ENCODE measurements around the gene ISOC2. TPM values are rescaled to one million over a fixed set of nuclear protein-coding genes. Genes with fewer than 3 reads are reported as not detected.
"Not testable (repeated sequence)": the region's sequence is repeated elsewhere in the genome, so short reads cannot be mapped to it uniquely, and the experiment has no call there.

The ISOC2 gene
- total and polyA plus RNA-seq, 4 donors = 49.1 to 181 (median 118) TPM

GRCh38 chr19:55407800-55408532 is 53.5 kb downstream of the ISOC2 start (continued):
- peak; percentile 5 for TF ChIP-seq REST (IDR thresholded peaks at IDR 0.05)
- TF ChIP-seq YY1 (IDR thresholded peaks at IDR 0.05) = peak; percentile 97
- peak in 1 of 2 donors; percentile 4 for TF ChIP-seq HNF4A (conservative IDR thresholded peaks at IDR 0.05)

DNA sequence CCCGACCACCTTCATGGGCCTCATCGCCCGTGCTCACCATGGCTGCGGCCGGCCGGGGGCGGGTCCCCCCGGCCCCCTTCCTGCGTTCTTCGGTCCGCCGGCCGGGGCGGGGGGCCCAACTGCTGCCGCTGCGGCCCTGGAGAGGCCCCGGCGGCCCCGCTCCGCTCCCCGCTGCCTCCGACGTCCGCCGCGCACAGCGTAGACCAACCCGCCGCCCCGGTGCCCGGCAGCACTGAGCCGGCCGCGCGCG is 54.0 kb downstream of the ISOC2 start, which contains the start of gene UBE2S:
TSS of gene UBE2S (minus strand) at position 239 of the 250 bp plus-strand sequence. CDS start at position 40, 199 bp downstream.
- H3K36me3 ChIP-seq (ENCODE audit: control insufficient read depth in 4 of 4, insufficient read depth in 3 of 4, low read depth in 1 of 4, low read length in 3 of 4); H3K27me3 ChIP-seq (ENCODE audit: control insufficient read depth in 4 of 4, insufficient read depth in 4 of 4, low read length in 3 of 4); H3K4me1 ChIP-seq (ENCODE audit: control insufficient read depth in 4 of 4, insufficient read depth in 4 of 4, low read length in 3 of 4); H3K9me3 ChIP-seq (ENCODE audit: control insufficient read depth in 4 of 4, low read length in 3 of 4); DNase-seq (ENCODE audit: low spot score): not testable (repeated sequence)
- peak within 1 kb of the TSS; percentile 67 to 78 (median 73) for H3K4me3 ChIP-seq (ENCODE audit: low read depth in 1 of 3, low read length in 3 of 3)
- 1% methylated on average over 36 of the region's 36 CpGs for WGBS
- peak within 1 kb of the TSS; percentile 91 to 96 for H3K27ac ChIP-seq (ENCODE audit: low read depth in 1 of 2, low read length in 2 of 2)
- peak within 1 kb of the TSS; percentile 43 to 68 for H3K9ac ChIP-seq (ENCODE audit: low read depth in 1 of 2, low read length in 2 of 2)
- TF ChIP-seq TAF1 (conservative IDR thresholded peaks at IDR 0.05) = peak; percentile 85
- peak; percentile 70 for TF ChIP-seq REST (IDR thresholded peaks at IDR 0.05)

GRCh38 chr19:55406826-55407549 is 54.5 kb downstream of the ISOC2 start:
- H3K27ac ChIP-seq (ENCODE audit: low read depth in 1 of 2, low read length in 2 of 2) = peak overlapping the region; percentile 91 to 96
- H3K9me3 ChIP-seq (ENCODE audit: control insufficient read depth in 4 of 4, low read length in 3 of 4) = no peaks in the 10 kb centered on the region
- DNase-seq (ENCODE audit: low spot score) = peak; percentile 58
- peak overlapping the region; percentile 43 to 68 for H3K9ac ChIP-seq (ENCODE audit: low read depth in 1 of 2, low read length in 2 of 2)
- H3K4me3 ChIP-seq (ENCODE audit: low read depth in 1 of 3, low read length in 3 of 3) = peak overlapping the region; percentile 67 to 78 (median 73)
- peaks cover 0 to 13% (median 5%) of the 10 kb centered on the region in 4 donors for H3K36me3 ChIP-seq (ENCODE audit: control insufficient read depth in 4 of 4, insufficient read depth in 3 of 4, low read depth in 1 of 4, low read length in 3 of 4)
- H3K27me3 ChIP-seq (ENCODE audit: control insufficient read depth in 4 of 4, insufficient read depth in 4 of 4, low read length in 3 of 4) = no peaks in the 10 kb centered on the region
- H3K4me1 ChIP-seq (ENCODE audit: control insufficient read depth in 4 of 4, insufficient read depth in 4 of 4, low read length in 3 of 4) = peaks cover 0 to 4% (median 2%) of the 10 kb centered on the region in 4 donors
- no peak for TF ChIP-seq SP1 (IDR thresholded peaks at IDR 0.05)
- TF ChIP-seq YY1 (IDR thresholded peaks at IDR 0.05) = no peak
- TF ChIP-seq CTCF (IDR thresholded peaks at IDR 0.05; ENCODE audit: low read depth, low read length, missing input control) = no peak
- TF ChIP-seq EGR1 (IDR thresholded peaks at IDR 0.05; ENCODE audit: low read depth in 2 of 2) = no peak
- TF ChIP-seq, protein P1, sequence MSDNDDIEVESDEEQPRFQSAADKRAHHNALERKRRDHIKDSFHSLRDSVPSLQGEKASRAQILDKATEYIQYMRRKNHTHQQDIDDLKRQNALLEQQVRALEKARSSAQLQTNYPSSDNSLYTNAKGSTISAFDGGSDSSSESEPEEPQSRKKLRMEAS (IDR thresholded peaks at IDR 0.05) = no peak
- no peak for TF ChIP-seq FOXA1 (IDR thresholded peaks at IDR 0.05)
- TF ChIP-seq JUND (IDR thresholded peaks at IDR 0.05) = no peak
- no peak for TF ChIP-seq HNF4G (IDR thresholded peaks at IDR 0.05)
- TF ChIP-seq FOXA2 (IDR thresholded peaks at IDR 0.05) = no peak
- TF ChIP-seq, protein P2, sequence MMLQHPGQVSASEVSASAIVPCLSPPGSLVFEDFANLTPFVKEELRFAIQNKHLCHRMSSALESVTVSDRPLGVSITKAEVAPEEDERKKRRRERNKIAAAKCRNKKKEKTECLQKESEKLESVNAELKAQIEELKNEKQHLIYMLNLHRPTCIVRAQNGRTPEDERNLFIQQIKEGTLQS (IDR thresholded peaks at IDR 0.05) = no peak
- TF ChIP-seq TAF1 (conservative IDR thresholded peaks at IDR 0.05) = no peak
- no peak for TF ChIP-seq GABPA (IDR thresholded peaks at IDR 0.05 in 1 of 2, conservative IDR thresholded peaks at IDR 0.05 in 1 of 2)
- no peak for TF ChIP-seq NR2F2 (IDR thresholded peaks at IDR 0.05)
- no peak for TF ChIP-seq RAD21 (IDR thresholded peaks at IDR 0.05)
- no peak for TF ChIP-seq HNF4A (conservative IDR thresholded peaks at IDR 0.05)
- no peak for TF ChIP-seq ZBTB33 (IDR thresholded peaks at IDR 0.05)
- WGBS = 23% methylated on average over 35 of the region's 35 CpGs
